Vagina (tissue), 2 donors: ENCODE data around the gene RNF166.

Experiments used
- POLR2A ChIP-seq, 2 donors: fragments of 450-650 bp; IDR thresholded peaks; one replicate each; pipeline ENCODE4 v1.6.1; 2017; ENCODE audit warnings: antibody characterized with exemption in 2 of 2, mild to moderate bottlenecking in 2 of 2, moderate library complexity in 2 of 2
- TF ChIP-seq, protein P1 (sequence below), 3 experiments: fragments of 450-650 bp in 2 of 3; fragments of 200-600 bp in 1 of 3; sonication (generic) in 1 of 3; IDR thresholded peaks; one replicate each; pipeline ENCODE4 v1.5.1; 2017 to 2019; ENCODE audit warnings: antibody characterized with exemption in 3 of 3, mild to moderate bottlenecking in 2 of 3, moderate library complexity in 2 of 3

DNA sequence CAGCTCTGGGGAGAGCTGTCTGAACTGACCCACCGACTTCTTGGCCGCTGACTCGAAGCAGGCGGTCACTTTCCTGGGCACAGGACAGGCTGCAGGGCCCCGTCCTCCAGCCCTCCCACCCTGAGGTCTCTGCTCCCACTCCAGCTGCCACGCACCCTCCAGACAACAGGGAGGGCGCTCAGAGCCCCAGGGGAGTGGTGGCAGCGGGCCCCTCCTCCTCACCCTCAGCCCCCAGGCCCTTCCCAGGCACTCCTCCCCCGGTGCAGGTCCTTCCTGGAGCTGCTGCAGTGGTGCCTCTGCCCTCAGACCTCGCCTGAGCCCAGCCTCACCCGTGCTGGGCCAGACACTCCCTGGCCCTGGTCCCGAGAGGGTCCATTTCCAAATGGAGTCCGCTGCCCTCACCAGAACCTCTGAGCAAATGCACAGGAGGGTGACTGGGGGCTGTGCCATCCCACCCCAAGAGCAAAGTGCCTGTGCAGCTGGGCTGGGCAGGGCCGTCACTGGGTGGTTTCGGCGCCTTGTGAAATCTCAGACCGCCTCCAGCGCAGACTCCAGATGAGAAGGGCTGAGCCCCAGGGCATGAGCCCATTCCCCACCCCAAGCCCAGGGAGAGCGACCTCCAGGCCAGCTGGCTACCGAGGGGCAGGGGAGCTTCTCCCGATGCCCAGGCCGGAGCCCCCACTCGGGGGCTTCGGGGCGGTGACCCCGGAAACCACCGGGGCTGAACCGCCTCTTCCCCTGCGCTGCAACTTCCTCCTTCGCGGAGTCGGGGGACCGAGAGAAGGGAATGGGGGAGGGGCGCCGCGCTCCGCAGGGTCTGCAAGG, 56.1 kb downstream of the RNF166 start:
- TF ChIP-seq, protein P1, sequence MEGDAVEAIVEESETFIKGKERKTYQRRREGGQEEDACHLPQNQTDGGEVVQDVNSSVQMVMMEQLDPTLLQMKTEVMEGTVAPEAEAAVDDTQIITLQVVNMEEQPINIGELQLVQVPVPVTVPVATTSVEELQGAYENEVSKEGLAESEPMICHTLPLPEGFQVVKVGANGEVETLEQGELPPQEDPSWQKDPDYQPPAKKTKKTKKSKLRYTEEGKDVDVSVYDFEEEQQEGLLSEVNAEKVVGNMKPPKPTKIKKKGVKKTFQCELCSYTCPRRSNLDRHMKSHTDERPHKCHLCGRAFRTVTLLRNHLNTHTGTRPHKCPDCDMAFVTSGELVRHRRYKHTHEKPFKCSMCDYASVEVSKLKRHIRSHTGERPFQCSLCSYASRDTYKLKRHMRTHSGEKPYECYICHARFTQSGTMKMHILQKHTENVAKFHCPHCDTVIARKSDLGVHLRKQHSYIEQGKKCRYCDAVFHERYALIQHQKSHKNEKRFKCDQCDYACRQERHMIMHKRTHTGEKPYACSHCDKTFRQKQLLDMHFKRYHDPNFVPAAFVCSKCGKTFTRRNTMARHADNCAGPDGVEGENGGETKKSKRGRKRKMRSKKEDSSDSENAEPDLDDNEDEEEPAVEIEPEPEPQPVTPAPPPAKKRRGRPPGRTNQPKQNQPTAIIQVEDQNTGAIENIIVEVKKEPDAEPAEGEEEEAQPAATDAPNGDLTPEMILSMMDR (IDR thresholded peaks at IDR 0.05): no peak
- TF ChIP-seq POLR2A (IDR thresholded peaks at IDR 0.05): no peak
